GM18502 (cell line): Measurements from ENCODE around the gene SLC6A16.
"Not testable (repeated sequence)": the region's sequence is repeated elsewhere in the genome, so short reads cannot be mapped to it uniquely, and the experiment has no call there.

Experiments
- ATAC-seq: cut with Tn5 transposase; IDR thresholded peaks from one replicate; pipeline ENCODE4 v1.9.1; 2021; ENCODE audit warnings: mild to moderate bottlenecking; ENCODE audit not compliant: unreplicated experiment, poor library complexity

The SLC6A16 gene

GRCh38 chr19:49324801-49325576, at the start of gene SLC6A16:
Gene SLC6A16, minus strand, starts transcription at chr19:49325191. Its CDS starts 13,844 bp downstream, at chr19:49311347.
- ATAC-seq: no peak

DNA sequence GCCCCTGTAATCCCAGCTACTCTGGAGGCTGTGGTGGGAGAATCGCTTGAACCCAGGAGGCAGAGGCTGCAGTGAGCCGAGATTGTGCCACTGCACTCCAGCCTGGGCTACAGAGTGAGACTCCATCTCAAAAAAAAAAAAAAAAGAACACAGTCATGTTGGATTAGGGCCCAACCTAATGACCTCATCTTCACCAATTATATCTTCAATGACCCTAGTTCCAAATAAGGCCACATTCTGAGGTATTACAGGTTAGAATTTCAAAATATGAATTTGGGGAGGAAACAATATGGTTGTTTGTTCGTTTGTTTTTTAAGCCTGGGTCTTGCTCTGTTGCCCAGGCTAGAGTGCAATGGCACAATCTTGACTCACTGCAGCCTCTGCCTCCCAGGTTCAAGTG, 48.2 kb upstream of the SLC6A16 start:
- ATAC-seq: not testable (repeated sequence)

DNA sequence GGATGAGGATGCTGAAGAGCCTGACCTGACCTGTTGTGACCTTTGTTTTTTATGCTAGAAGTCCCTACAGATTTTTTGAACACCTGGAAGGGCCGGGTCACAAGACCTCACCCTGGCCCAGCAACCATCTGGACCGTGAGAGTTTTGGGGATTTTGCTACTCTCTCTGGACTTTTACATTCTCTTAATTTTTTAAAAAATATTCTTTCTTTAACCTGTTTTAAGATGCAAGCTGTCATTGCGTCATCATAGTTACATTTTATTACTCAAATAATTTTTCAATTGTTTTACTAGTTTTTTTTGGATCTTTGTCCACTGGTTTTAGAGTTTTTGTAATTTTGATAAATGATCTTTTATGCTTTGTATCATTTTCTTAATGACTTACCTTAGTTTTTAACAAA, 46.2 kb upstream of the SLC6A16 start:
- ATAC-seq: no peak

DNA sequence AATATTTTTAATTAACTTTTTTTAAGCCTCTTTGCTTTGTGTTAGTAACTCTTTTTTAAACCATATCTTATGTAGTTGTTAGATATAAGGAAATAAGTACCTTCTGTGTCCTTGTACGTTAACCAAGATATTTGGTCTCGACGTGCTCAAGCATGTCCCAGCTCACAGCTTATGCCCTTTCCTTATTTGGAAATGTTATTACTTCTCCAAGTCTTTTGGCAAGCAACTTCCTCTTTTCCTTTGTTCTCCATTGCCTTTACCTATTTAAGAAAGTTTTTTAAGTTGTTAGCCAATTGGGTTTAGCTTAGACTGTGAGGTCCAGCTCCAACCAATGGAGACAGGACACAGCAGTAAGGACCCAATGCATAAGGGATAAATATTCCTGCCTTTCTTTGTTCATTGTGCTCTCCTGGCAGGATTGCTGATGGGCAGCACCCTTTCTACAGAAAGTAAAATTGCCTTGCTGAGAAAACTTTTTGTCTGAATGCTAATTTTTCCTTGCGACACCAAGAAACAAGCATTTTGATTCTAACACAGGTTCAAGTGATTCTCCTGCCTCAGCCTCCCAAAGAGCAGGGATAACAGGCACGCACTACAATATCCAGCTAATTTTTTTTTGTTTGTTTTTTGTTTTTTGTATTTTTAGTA, 43.8 kb upstream of the SLC6A16 start:
- no peak for ATAC-seq

DNA sequence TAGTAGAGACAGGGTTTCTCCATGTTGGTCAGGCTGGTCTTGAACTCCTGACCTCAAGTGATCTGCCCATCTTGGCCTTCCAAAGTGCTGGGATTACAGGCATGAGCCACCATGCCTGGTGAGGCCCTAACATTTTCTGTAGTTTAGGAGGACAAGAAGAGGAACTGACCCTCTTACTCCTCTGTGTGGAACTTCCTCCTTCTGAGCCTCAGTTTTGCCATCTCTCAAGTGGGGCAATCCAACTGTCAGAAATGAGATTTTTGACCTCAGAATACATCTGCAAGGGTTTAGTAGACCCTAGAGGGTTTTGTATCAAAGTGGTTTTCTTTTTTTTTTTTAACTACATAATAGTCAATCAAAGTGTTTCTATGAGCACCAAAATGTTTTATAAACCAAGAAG, 41.1 kb upstream of the SLC6A16 start:
- ATAC-seq: no peak

GRCh38 chr19:49364083-49364737, 39.2 kb upstream of the SLC6A16 start:
- no peak for ATAC-seq

DNA sequence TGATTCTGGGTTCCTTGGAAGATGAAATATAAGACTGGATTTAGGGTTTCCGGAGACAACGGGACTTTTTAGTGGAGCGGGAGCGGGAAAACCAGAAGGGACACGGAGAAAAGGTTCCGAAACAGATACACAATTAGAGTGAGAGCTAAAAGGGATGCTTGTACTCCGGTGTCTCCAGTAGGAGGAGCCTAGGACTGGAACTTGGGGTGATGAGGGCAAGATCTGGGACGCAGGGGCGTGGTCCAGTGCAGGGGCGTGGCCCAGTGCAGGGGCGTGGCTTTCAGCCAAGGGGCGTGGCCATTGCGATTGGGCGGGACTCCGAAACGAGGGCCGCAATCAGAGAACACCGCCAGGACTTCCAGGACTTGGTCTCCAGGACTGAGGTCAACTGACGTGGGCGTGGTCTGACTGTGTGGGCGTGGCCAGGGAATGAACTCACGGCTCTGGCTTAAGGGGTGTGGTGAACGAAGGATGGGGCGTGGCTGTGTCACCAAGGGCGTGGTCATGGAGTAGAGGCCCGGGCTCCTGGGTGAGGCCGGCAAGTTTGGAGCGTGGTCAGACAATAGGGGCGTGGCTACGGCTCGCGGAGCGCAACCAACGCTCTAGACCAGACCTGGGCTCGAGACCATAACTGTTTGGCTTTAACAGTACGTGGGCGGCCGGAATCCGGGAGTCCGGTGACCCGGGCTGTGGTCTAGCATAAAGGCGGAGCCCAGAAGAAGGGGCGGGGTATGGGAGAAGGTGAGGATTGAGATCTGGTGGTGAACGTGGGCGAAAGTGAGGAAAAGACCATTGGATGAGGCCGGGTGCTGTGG, 38.5 kb upstream of the SLC6A16 start, which contains the start of gene DKKL1:
TSS of gene DKKL1 (plus strand) at position 610 of the 815 bp plus-strand sequence. CDS start at position 732, 122 bp downstream.
- ATAC-seq: peak; percentile 70

GRCh38 chr19:49362929-49363267, 37.9 kb upstream of the SLC6A16 start:
- ATAC-seq: no peak

DNA sequence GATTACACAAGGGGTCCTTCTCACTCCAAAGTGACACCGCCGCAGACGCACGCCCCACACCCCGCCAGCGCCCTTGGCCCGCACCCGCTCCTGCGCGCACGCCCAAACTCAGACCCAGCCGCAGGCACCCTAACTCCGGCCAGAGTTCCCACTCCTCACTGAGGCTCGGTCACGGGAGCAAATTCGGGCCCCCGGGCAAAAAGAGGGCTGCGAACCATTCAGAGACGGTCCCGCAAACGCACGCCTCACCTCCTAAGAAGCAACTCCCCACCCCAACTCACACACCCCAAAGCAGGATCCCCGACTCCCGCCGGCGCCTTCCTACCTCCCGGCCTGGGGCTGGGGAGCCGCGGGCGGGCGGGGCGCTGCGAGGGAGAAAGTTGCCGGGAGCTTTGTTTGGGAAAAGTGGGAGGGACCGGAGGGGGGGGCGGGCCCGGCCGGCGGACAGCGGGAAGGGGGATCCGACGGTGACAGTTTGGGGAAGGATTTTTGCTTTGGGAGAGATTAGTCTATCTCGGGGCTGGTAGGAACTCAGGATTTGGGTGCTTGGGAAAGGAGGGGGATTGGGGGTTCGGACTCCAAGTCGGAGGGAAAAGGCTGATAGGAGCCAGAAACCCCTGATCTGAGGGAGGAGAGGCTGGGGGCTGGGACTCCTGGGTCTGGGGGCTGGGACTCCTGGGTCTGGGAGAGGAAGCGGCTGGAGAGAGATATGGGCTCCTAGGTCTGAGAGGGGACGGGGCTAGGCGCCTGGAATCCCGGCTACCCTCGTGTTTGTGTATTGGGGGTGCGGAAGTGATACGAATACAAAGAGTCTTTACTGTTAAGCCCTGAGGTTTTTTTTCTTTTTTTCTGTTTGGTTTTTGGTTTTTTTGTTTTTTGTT, 37.3 kb upstream of the SLC6A16 start, which contains the start of gene TEAD2:
TSS of gene TEAD2 (minus strand) at position 369 of the 881 bp plus-strand sequence. CDS start 2,341 bp downstream, outside the sequence.
- ATAC-seq: no peak

DNA sequence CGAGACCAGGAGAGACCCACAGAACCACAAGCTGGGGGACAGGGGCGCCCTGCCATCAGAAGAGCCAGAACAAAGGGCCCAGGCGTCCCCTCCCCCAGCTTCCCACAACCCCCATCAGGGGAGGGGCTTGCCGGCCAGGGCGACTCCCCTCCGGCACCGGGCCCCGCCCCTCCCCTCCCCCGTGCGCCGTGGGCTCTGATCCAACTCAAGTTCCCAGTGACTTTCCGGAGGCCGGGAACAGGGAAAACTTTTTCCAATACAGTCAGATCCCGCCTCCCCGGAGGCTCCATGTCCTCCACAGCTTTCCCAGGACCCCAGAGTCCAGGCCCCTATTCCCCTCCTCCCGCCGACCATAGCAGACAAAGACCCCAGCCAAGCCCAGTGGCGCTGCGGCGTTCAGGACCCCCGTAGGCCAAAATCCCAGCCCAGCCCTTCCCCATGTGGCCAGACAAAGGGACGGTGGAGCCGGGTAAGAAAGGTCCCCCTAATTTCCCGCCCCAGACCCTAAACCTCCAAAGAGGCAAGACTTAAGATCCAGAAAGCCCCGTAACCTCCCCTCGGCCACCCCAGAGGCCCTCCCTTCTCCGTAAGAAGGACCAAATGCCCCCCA, 36.6 kb upstream of the SLC6A16 start:
- ATAC-seq: no peak

- ATAC-seq: no peak
Measured at GRCh38 chr19:49359851-49360820, 35.1 kb upstream of the SLC6A16 start.

- ATAC-seq: no peak
Measured at GRCh38 chr19:49357186-49357585, 32.2 kb upstream of the SLC6A16 start.

GRCh38 chr19:49356382-49356781, 31.4 kb upstream of the SLC6A16 start:
- ATAC-seq: no peak

DNA sequence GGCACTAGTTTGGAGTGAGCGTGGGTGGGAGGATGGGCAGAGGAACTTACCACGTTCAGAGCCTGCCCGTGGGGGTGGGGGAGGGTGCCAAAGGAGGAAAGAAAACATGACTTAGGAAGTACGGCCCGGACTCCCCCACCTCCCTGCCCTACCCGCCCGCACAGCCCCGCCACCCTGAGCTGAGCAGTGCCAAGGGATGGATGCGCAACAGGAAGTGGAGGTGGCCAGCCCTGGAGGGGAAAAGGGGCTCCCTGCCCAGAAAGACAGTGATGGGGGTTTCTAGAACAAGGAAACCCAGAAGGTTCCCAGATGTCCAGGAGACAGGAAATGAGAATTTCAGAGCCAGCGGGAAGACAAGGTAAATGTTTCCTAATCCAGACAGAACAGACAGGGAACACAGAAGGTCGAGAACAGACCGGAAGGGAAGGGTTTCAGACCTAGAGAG, 30.9 kb upstream of the SLC6A16 start:
- no peak for ATAC-seq

DNA sequence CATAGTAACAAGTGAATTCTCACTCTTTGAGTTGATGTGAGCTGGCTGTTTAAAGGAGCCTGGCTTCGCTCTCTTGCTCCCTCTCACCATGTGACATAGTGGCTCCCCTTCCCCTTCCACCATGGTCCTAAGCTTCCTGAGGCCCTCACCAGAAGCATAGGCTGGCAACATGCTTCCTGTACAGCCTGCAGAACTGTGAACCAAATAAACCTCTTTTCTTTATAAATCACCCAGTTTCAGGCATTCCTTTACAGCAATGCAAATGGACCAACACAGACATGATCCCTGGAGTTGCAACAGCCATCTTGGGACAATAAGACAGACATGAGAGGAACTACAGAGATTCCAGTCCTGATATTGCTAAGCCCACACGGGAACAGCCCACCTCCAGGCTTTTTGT, 24.6 kb upstream of the SLC6A16 start:
- ATAC-seq: no peak

DNA sequence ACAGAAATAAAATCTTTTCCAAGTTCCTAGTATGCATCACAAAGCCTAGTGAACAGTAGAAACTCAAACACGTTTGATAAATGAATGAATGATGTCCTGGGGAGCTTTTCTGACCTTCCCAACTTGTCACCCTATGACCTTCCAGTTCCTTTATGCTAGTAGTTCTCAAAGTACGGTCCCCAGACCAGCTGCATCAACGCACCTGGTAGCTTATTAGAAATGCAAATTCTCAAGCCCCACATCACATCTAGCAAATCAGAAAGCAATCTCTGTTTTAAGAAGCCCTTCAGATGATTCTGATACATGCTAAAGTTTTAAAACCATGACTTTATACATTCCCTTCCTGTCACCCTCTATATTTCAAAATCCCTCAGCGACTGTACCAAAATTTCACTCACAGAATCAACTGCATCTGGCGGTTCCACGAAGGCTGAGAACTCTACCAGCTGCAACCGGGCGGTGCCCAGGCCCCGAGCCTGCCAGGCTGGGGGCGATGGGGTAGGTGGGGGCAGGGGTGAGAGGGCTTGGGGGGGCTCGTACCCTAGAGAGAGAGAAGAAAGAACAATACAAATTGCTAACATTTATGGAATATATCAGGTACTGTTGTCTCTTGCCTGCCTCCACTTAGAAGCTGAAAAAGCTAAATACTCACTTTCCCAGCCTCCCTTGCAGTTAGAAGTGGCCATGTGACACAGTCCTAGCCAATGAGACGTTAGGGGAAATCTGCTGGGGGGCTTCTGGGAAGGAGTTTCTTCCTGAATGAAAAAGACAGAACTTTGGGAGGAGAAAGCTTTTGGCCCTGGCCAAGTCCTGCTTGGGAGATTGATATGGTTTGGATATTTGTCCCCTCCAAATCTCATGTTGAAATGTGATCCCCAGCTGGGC, 23.6 kb upstream of the SLC6A16 start:
- ATAC-seq: no peak

DNA sequence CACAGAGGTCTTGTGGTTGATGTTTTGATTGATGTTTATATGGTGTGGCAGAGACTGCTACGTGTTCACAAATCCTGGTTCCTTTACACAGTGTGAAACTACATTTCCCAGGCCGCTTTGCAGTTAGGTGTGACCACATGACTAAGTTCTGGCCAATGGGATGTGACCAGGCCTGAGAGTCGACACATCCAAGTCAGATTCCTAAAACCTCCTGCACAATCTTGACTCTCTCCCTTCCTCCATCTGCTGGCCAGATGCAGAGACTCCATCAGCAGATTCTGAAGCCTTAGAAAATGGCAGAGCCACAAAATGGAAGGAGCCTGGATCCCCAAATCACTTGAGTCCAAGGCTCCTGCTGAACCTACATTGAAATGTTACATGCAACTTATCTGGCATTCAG, 22.8 kb upstream of the SLC6A16 start:
- ATAC-seq: no peak
